GM21528 (cell line): ENCODE results near the gene RHD.
"Not testable (repeated sequence)": the region's sequence is repeated elsewhere in the genome, so short reads cannot be mapped to it uniquely, and the experiment has no call there.

Experiments
- ATAC-seq: cut with Tn5 transposase; IDR thresholded peaks from one replicate; pipeline ENCODE4 v1.9.1; 2021; ENCODE audit warnings: mild to moderate bottlenecking, moderate library complexity; ENCODE audit not compliant: unreplicated experiment, low FRiP score

RHD gene

GRCh38 chr1:25342846-25343245 lies 70.5 kb downstream of the RHD start:
- no peak for ATAC-seq

GRCh38 chr1:25343872-25344271 lies 71.6 kb downstream of the RHD start:
- ATAC-seq = no peak

- ATAC-seq = no peak
Observed at GRCh38 chr1:25347556-25347955, 75.2 kb downstream of the RHD start.

- no peak for ATAC-seq
Observed at GRCh38 chr1:25349606-25350005, 77.3 kb downstream of the RHD start.

DNA sequence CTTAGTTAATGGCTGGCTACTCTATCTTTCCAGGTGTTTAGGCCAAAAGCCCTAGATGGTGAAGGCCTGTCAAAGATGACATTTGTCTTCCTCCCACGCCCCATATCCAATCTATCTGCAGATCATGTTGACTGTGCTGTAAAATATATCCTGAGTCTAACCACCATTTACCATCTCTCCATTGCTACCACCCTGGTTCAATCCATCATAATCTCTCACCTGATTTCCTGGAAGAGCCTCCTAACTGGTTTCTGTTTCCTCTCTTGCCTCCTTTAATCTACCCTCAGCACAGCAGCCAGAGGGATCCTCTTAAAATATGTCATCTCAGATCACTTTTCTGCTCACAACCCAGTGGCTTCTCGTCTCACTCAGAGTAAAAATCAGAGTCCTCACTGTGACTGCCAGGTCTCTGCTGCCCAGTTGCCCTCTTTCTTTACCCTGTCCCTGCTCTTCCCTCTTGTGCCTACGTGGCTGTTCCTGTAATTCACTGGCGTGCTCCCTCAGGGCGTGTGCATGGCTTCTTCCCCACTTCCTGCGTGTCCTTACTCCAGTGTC lies 83.6 kb downstream of the RHD start:
- ATAC-seq = no peak

GRCh38 chr1:25356441-25356840 lies 84.1 kb downstream of the RHD start:
- ATAC-seq = no peak

DNA sequence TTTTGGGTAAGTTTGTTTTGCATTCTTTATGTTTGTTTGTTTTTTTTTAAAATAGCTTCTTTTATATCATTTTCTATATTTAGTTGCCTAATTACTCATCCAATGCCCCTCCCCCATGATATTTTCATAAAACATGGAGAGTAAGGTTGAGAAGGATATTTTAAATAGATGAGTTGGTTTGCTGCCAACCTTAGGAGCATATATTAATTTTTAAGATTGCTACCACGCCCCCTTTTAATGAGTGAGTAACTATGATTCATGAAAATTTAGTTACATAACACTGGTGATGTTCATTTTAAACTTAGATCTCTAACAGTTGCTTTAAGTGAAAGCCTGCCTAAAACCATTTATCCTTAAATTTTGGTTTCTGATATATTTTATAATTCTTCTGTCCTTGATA lies 84.5 kb downstream of the RHD start:
- ATAC-seq = no peak

- ATAC-seq = no peak
Observed at GRCh38 chr1:25360596-25361581, 88.6 kb downstream of the RHD start.

GRCh38 chr1:25361901-25362300 lies 89.6 kb downstream of the RHD start:
- ATAC-seq = no peak

- ATAC-seq = not testable (repeated sequence)
Observed at GRCh38 chr1:25362634-25363559, 90.6 kb downstream of the RHD start.

DNA sequence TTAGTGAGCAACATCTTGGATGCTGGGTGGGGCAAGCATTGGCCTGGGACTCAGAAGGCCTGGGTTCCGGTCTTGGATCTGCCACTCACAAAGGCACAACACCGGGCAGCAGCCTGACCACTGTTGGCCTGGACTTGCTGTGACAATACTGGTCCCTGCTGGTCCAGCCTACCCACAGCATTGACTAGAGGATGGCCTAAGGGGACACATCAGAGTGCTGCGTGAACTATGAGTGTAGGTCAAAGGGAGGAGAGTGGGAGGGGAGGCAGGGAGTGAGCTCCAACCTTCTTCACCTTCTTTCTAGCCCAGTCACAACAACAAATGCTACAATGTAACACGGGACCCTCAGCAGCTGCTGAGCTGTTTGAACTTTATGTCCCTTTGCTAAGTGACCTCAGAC lies 96.9 kb downstream of the RHD start:
- no peak for ATAC-seq

- ATAC-seq = not testable (repeated sequence)
Observed at GRCh38 chr1:25369691-25370271, 97.5 kb downstream of the RHD start.

- ATAC-seq = not testable (repeated sequence)
Observed at GRCh38 chr1:25371757-25372156, 99.4 kb downstream of the RHD start.

DNA sequence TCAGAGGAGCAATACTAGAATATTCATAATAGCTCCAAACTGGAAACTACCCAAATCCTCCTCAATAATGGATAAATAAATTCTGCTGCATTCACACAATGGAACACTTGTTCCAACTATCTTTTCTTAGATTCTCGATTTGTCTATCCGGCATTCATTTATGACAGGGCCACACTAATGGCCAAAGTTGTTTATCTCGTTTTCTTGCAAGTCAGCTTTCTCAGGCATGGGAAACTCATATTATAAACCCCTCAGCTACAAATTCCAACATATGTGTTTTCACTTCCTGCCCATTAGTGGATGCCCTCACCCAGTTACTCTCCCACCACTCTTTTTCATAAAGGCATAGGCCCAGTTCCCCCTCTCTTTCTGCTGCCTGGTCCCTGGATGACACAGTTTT lies 106.1 kb downstream of the RHD start:
- not testable (repeated sequence) for ATAC-seq
